Sigmoid colon (tissue), 4 donors: ENCODE data around the gene TPCN2.

Source experiments
- CTCF ChIP-seq, 4 experiments: fragments of 450-650 bp in 3 of 4; fragments of 200-600 bp in 1 of 4; IDR thresholded peaks; one replicate each; pipeline ENCODE4 v1.5.1; 2016 to 2019; ENCODE audit warnings: antibody characterized with exemption in 4 of 4, mild to moderate bottlenecking in 3 of 4, moderate library complexity in 2 of 4
- POLR2AphosphoS5 ChIP-seq, 4 donors: sonication (generic); formaldehyde crosslinking; IDR thresholded peaks; one replicate each; pipeline ENCODE4 v1.6.1; 2017; ENCODE audit warnings: antibody characterized with exemption in 4 of 4

GRCh38 chr11:69161117-69161407, 112.3 kb downstream of the TPCN2 start:
- no peak for TF ChIP-seq CTCF (IDR thresholded peaks at IDR 0.05)
- TF ChIP-seq POLR2AphosphoS5 (IDR thresholded peaks at IDR 0.05): no peak
